HG03108 (cell line): ENCODE data around the gene CHTOP.

ENCODE experiments used
- ATAC-seq: cut with Tn5 transposase; IDR thresholded peaks from one replicate; pipeline ENCODE4 v1.9.1; 2021; ENCODE audit warnings: moderate library complexity; ENCODE audit not compliant: unreplicated experiment

Gene CHTOP

GRCh38 chr1:153685544-153686340, 51.9 kb downstream of the CHTOP start:
- ATAC-seq = no peak

DNA sequence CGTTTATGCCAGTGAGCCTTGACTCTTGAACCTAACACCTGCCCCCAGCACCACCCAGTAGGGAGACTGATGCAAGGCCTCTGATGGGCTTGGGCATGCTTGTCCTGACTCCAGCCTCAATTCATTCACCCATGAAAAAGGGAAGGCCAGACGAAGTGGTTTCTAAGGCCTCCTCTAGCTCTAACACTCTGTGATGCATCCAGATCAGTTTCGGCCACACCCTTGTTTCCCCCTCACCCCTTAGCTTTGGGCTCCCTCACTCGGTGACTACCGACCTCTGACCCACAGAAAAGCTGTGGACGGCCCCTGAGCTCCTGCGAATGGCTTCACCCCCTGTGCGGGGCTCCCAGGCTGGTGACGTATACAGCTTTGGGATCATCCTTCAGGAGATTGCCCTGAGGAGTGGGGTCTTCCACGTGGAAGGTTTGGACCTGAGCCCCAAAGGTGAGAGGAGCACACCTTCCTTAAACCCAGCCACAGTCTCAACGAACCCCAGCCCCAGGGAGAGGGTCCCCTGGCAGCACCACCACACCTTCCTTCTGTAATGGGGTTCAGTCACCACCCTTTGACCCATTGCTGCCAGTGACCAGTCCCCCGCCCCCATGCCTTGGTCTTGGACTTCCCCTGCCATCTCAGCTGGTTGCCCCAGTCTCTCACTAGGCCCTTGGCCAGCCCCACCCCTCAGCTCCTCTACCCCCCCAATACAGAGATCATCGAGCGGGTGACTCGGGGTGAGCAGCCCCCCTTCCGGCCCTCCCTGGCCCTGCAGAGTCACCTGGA, 53.7 kb downstream of the CHTOP start:
- no peak for ATAC-seq

- ATAC-seq = no peak
Measured at GRCh38 chr1:153688276-153688675, 54.4 kb downstream of the CHTOP start.

DNA sequence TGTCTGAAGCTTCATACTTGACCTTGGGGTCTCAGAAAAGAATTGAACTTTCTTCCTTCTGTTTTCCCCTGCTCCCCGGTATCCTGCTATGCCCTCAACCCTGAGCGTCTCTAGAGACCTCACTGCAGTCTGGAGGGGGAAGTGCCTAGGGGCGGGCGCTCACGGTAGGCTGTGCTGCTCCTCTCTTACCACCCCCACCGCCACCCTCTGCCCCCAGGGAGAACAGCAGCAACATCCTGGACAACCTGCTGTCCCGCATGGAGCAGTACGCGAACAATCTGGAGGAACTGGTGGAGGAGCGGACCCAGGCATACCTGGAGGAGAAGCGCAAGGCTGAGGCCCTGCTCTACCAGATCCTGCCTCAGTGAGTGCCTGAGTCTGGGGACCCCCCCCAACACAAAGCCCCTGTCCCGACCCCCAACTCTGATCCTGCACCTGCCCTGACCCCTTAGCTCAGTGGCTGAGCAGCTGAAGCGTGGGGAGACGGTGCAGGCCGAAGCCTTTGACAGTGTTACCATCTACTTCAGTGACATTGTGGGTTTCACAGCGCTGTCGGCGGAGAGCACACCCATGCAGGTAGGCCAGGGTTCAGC, 55.0 kb downstream of the CHTOP start:
- ATAC-seq = no peak

DNA sequence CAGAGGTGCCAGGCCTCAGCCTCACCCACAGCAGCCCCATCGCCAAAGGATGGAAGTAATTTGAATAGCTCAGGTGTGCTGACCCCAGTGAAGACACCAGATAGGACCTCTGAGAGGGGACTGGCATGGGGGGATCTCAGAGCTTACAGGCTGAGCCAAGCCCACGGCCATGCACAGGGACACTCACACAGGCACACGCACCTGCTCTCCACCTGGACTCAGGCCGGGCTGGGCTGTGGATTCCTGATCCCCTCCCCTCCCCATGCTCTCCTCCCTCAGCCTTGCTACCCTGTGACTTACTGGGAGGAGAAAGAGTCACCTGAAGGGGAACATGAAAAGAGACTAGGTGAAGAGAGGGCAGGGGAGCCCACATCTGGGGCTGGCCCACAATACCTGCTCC, 59.6 kb downstream of the CHTOP start:
- ATAC-seq = no peak
